H1 (cell line): ENCODE data around the gene FHIT. TPM values are rescaled to one million over a fixed set of nuclear protein-coding genes. Genes with fewer than 3 reads are reported as not detected.

Source experiments
- CTCF ChIA-PET: fragments of 300-600 bp; sonication (Branson Sonifier 250); formaldehyde crosslinking; loops from one replicate; lab custom pipeline; 2021; ENCODE audit not compliant: partially characterized antibody; lab: Charles Lee
- POLR2A ChIA-PET: fragments of 300-600 bp; sonication (Branson Sonifier 250); formaldehyde crosslinking; loops from one replicate; lab custom pipeline; 2021; ENCODE audit warnings: inconsistent platforms; ENCODE audit not compliant: partially characterized antibody; lab: Charles Lee
- DNase-seq, 2 experiments: peaks; one replicate each; pipeline versions ENCODE4 v3.0.0 to v3.0.0-alpha.2; 2010 to 2022; ENCODE audit warnings: low spot score in 2 of 2, low read depth in 1 of 2, mixed read lengths in 1 of 2
- FAIRE-seq: peaks from 2 replicates; lab custom pipeline; 2011; peaks lifted over from hg19 to GRCh38; lab: Jason Lieb, UNC
- H2AFZ ChIP-seq: 2 replicates; pipeline ENCODE4 v1.8.1; 2012; ENCODE audit warnings: low read length, inconsistent platforms
- H2AK5ac ChIP-seq: 2 replicates; pipeline ENCODE4 v1.6.1; 2013; ENCODE audit warnings: low read depth, low read length
- H2BK120ac ChIP-seq: replicated peaks from 2 replicates; pipeline ENCODE3; 2013; ENCODE audit warnings: low read depth, low read length, inconsistent platforms
- H2BK12ac ChIP-seq: 2 replicates; pipeline ENCODE4 v1.6.1; 2013; ENCODE audit warnings: low read depth, low read length
- H2BK15ac ChIP-seq: 2 replicates; pipeline ENCODE4 v1.6.1; 2013; ENCODE audit warnings: low read length
- H2BK20ac ChIP-seq: 2 replicates; pipeline ENCODE4 v1.6.1; 2013; ENCODE audit warnings: low read length
- H2BK5ac ChIP-seq: 2 replicates; pipeline ENCODE4 v1.6.1; 2013; ENCODE audit warnings: low read depth, low read length
- H3K14ac ChIP-seq: 2 replicates; pipeline ENCODE4 v1.6.1; 2013; ENCODE audit warnings: inconsistent platforms; ENCODE audit not compliant: insufficient read length
- H3K18ac ChIP-seq: 2 replicates; pipeline ENCODE4 v1.6.1; 2013; ENCODE audit warnings: low read length; ENCODE audit errors: extremely low read depth
- H3K23ac ChIP-seq: 2 replicates; pipeline ENCODE4 v1.6.1; 2013; ENCODE audit warnings: inconsistent platforms; ENCODE audit not compliant: insufficient read length
- H3K23me2 ChIP-seq: 2 replicates; pipeline ENCODE4 v1.6.1; 2013; ENCODE audit warnings: low read depth, low read length
- H3K27ac ChIP-seq: 2 replicates; pipeline ENCODE4 v1.6.1; 2011; ENCODE audit warnings: low read depth, low read length, inconsistent platforms
- H3K27me3 ChIP-seq, 4 experiments: replicated peaks in 1 of 4; 1 replicate in 1 of 4; 2 replicates in 3 of 4; pipeline versions ENCODE4 v1.6.1 to v1.8.1; 2011 to 2013; ENCODE audit warnings: low read length in 3 of 4, mild to moderate bottlenecking in 3 of 4, inconsistent platforms in 2 of 4, mixed read lengths in 2 of 4, moderate library complexity in 1 of 4; ENCODE audit not compliant: control insufficient read depth in 3 of 4, insufficient read depth in 3 of 4; ENCODE audit errors: extremely low read depth in 1 of 4
- H3K36me3 ChIP-seq, 4 experiments: 2 replicates each; pipeline versions ENCODE4 v1.6.1 to v1.8.1; 2011 to 2013; ENCODE audit warnings: mild to moderate bottlenecking in 4 of 4, low read length in 3 of 4, moderate library complexity in 2 of 4, control low read depth in 1 of 4, inconsistent platforms in 1 of 4; ENCODE audit not compliant: insufficient read depth in 4 of 4, control insufficient read depth in 2 of 4
- H3K4ac ChIP-seq: replicated peaks from 2 replicates; pipeline ENCODE3; 2013; ENCODE audit warnings: low read length, low read depth, mixed read lengths, inconsistent platforms; ENCODE audit not compliant: insufficient read length
- H3K4me1 ChIP-seq, 4 experiments: replicated peaks in 1 of 4; 1 replicate in 1 of 4; 2 replicates in 3 of 4; pipeline versions ENCODE4 v1.6.1 to v1.8.1; 2011 to 2013; ENCODE audit warnings: low read length in 3 of 4, inconsistent platforms in 2 of 4, mixed read lengths in 1 of 4; ENCODE audit not compliant: insufficient read depth in 4 of 4, control insufficient read depth in 3 of 4
- H3K4me2 ChIP-seq, 2 experiments: 2 replicates each; pipeline versions ENCODE4 v1.6.1 to v1.8.1; 2011 to 2013; ENCODE audit warnings: low read depth in 2 of 2, low read length in 2 of 2, control low read depth in 1 of 2, inconsistent platforms in 1 of 2, mild to moderate bottlenecking in 1 of 2; ENCODE audit not compliant: insufficient read depth in 1 of 2
- H3K4me3 ChIP-seq, 4 experiments: fragments of 200-600, 300-600 bp in 1 of 4; sonication (generic), shearing (Covaris generic), sonication (Bioruptor Twin) in 1 of 4; 2 replicates each; pipeline versions ENCODE4 v1.5.1 to v1.8.1; 2011 to 2016; ENCODE audit warnings: low read length in 4 of 4, low read depth in 3 of 4, control low read depth in 2 of 4, inconsistent platforms in 2 of 4, mild to moderate bottlenecking in 2 of 4, mixed read lengths in 1 of 4, moderate library complexity in 1 of 4; ENCODE audit not compliant: insufficient read depth in 2 of 4; ENCODE audit errors: extremely low read depth in 1 of 4
- H3K56ac ChIP-seq: replicated peaks from 2 replicates; pipeline ENCODE3; 2013; ENCODE audit warnings: low read depth, mild to moderate bottlenecking, mixed read lengths, low read length, inconsistent platforms; ENCODE audit not compliant: insufficient read length
- H3K79me1 ChIP-seq: 2 replicates; pipeline ENCODE4 v1.6.1; 2013; ENCODE audit warnings: low read depth, low read length, control low read depth
- H3K79me2 ChIP-seq, 2 experiments: 2 replicates each; pipeline versions ENCODE4 v1.6.1 to v1.8.1; 2012 to 2013; ENCODE audit warnings: low read length in 2 of 2, mild to moderate bottlenecking in 2 of 2, inconsistent platforms in 1 of 2; ENCODE audit not compliant: insufficient read depth in 2 of 2, control insufficient read depth in 1 of 2
- H3K9ac ChIP-seq, 4 experiments: replicated peaks in 1 of 4; 1 replicate in 1 of 4; 2 replicates in 3 of 4; pipeline versions ENCODE4 v1.6.1 to v1.8.1; 2011 to 2013; ENCODE audit warnings: low read depth in 3 of 4, low read length in 3 of 4, control low read depth in 2 of 4, mild to moderate bottlenecking in 2 of 4, moderate library complexity in 2 of 4, inconsistent platforms in 1 of 4; ENCODE audit errors: extremely low read depth in 1 of 4
- H3K9me3 ChIP-seq, 2 experiments: 2 replicates each; pipeline versions ENCODE4 v1.6.1 to v1.8.1; 2012 to 2013; ENCODE audit warnings: mild to moderate bottlenecking in 2 of 2, moderate library complexity in 2 of 2, control low read depth in 1 of 2, inconsistent platforms in 1 of 2, low read depth in 1 of 2, low read length in 1 of 2, mixed read lengths in 1 of 2; ENCODE audit not compliant: insufficient read depth in 2 of 2
- H4K20me1 ChIP-seq, 2 experiments: replicated peaks in 1 of 2; 2 replicates each; pipeline versions ENCODE3 to v1.8.1; 2011 to 2013; ENCODE audit warnings: inconsistent platforms in 2 of 2, low read length in 2 of 2, mild to moderate bottlenecking in 1 of 2; ENCODE audit not compliant: insufficient read depth in 2 of 2, control insufficient read depth in 1 of 2
- H4K5ac ChIP-seq: 2 replicates; pipeline ENCODE4 v1.6.1; 2013; ENCODE audit warnings: low read length, low read depth, mixed read lengths, inconsistent platforms; ENCODE audit not compliant: insufficient read length
- H4K8ac ChIP-seq: 2 replicates; pipeline ENCODE4 v1.8.0; 2013; ENCODE audit warnings: mild to moderate bottlenecking, moderate library complexity, low read length, inconsistent platforms; ENCODE audit not compliant: insufficient read depth; ENCODE audit errors: extremely low read depth
- H4K91ac ChIP-seq: replicated peaks from 2 replicates; pipeline ENCODE3; 2013; ENCODE audit warnings: low read length, mixed read lengths, inconsistent platforms; ENCODE audit not compliant: insufficient read length
- CTCF ChIP-seq, 3 experiments: IDR thresholded peaks; 1 replicate in 2 of 3; 2 replicates in 1 of 3; pipeline versions ENCODE4 v1.5.1 to v1.6.1; 2011; ENCODE audit warnings: low read length in 3 of 3, mild to moderate bottlenecking in 3 of 3, inconsistent platforms in 2 of 3, low read depth in 1 of 3, moderate library complexity in 1 of 3; ENCODE audit not compliant: insufficient read depth in 1 of 3; ENCODE audit errors: control extremely low read depth in 1 of 3
- EP300 ChIP-seq, 2 experiments: IDR thresholded peaks; 1 replicate in 1 of 2; 2 replicates in 1 of 2; pipeline ENCODE4 v1.6.1; 2011 to 2012; ENCODE audit warnings: low read depth in 2 of 2, low read length in 2 of 2, mild to moderate bottlenecking in 2 of 2, borderline replicate concordance in 1 of 2, inconsistent platforms in 1 of 2, moderate library complexity in 1 of 2
- RAD21 ChIP-seq, 2 experiments: IDR thresholded peaks in 1 of 2; conservative IDR thresholded peaks in 1 of 2; 2 replicates each; pipeline ENCODE4 v1.6.1; 2011; ENCODE audit warnings: low read depth in 2 of 2, low read length in 2 of 2, improper control_type of control experiment in 1 of 2, inconsistent platforms in 1 of 2, mild to moderate bottlenecking in 1 of 2, moderate library complexity in 1 of 2
- WGBS, 2 experiments: shearing (Covaris generic) in 1 of 2; methylation state at CpG; one replicate each; pipeline versions ENCODE4 v1.1.6 to v1.1.7; 2013 to 2015; ENCODE audit warnings: low lambda C conversion rate in 2 of 2, mixed read lengths in 2 of 2, inconsistent platforms in 1 of 2, low coverage in 1 of 2, missing lambda C conversion rate in 1 of 2; ENCODE audit not compliant: insufficient replicate concordance in 2 of 2, insufficient coverage in 1 of 2, insufficient read length in 1 of 2; ENCODE audit errors: extremely low coverage in 1 of 2, missing lambda C conversion rate in 1 of 2; 5-methylcytosine and 5-hydroxymethylcytosine counted together
- polyA plus RNA-seq, 7 experiments: library from polyadenylated mRNA; depleted of rRNA in 3 of 7; stranded (reverse) in 5 of 7; unstranded in 2 of 7; fragments of >200 nt in 5 of 7; fragments of 200-250 nt in 2 of 7; gene quantifications; 1 replicate in 5 of 7; 2 replicates in 1 of 7; 4 replicates in 1 of 7; pipeline versions ENCODE4 v1.2.1 to v1.2.3, GENCODE V29; 2011 to 2013; ENCODE audit warnings: missing spikeins in 2 of 7, mixed read lengths in 2 of 7
- total RNA-seq: library from RNA; stranded (reverse); fragmentation: NEBNext Ultra II Directional; extraction: Animal tissue kit (Norgen Biotek cat#: 25700); gene quantifications from 2 replicates; pipeline ENCODE4 v1.2.1, GENCODE V29; 2021

Gene FHIT
- total and polyA plus RNA-seq, 2 of the 8 experiments (the other 6 are each of a cell fraction or from before 2014, with no cell fraction given): 1.2 to 3.2 TPM

DNA sequence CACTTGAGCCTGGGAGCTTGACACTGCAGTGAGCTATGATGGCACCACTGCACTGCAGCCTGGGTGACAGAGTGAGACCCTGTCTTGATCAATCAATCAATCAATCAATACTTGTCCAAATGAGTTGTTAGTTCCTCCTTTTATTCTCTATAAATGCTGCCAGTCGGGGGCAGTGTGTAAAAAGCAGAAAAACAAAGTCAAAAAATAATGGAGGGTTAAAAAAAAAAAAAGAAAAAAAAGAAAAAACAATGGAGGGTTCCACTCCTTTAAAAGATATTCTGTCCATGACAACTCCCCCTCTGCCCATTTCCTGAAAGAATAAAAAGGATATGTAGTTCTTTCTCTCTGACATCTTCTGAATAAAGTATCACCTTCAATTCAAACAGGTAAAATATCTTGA is 1068.6 kb downstream of the FHIT start:
- H3K27me3 ChIP-seq: no peaks in the 10 kb centered on the region
- WGBS, 2 experiments: 64% methylated on average over 1 of the region's 1 CpG; no CpG with 5 or more reads in 1 of the 2 experiments
- no peak overlapping the region for H4K8ac ChIP-seq
- FAIRE-seq: no peak
- no peak overlapping the region for H4K91ac ChIP-seq
- no peak overlapping the region for H3K4me2 ChIP-seq
- peaks cover 0 to 3% (median 2%) of the 10 kb centered on the region in 4 experiments; a peak in 4 of 7 replicates for H3K4me1 ChIP-seq
- H3K36me3 ChIP-seq: no peaks in the 10 kb centered on the region
- CTCF ChIA-PET: interaction anchor here (0.7 to 1.3 kb wide), 3 partner anchors 241 to 610 kb away, joined by 3 to 4 read pairs (median 3); no protein-coding TSS in a partner anchor
- no peak overlapping the region for H3K18ac ChIP-seq
- no peak overlapping the region for H3K23ac ChIP-seq
- H2BK12ac ChIP-seq: no peak overlapping the region
- H3K9ac ChIP-seq: no peak overlapping the region
- no peak overlapping the region for H3K4me3 ChIP-seq
- H2BK15ac ChIP-seq: no peak overlapping the region
- H3K23me2 ChIP-seq: no peaks in the 10 kb centered on the region
- no peak overlapping the region for H3K27ac ChIP-seq
- TF ChIP-seq EP300 (IDR thresholded peaks at IDR 0.05; ENCODE audit: borderline replicate concordance in 1 of 2, low read depth in 2 of 2, low read length in 2 of 2) (no peak), CTCF (IDR thresholded peaks at IDR 0.05; ENCODE audit: control extremely low read depth in 1 of 3, insufficient read depth in 1 of 3, low read depth in 1 of 3, low read length in 3 of 3) (no peak), RAD21 (IDR thresholded peaks at IDR 0.05 in 1 of 2, conservative IDR thresholded peaks at IDR 0.05 in 1 of 2; ENCODE audit: low read depth in 2 of 2, low read length in 2 of 2) (0 out of 4 replicates have a peak, but pooled peaks of 1 of the 2 experiments have one; percentile 9)
- H2BK120ac ChIP-seq: no peak overlapping the region
- H4K5ac ChIP-seq: no peak overlapping the region
- no peaks in the 10 kb centered on the region for H3K79me2 ChIP-seq
- DNase-seq: no peak
- H3K4ac ChIP-seq: no peak overlapping the region
- no peak overlapping the region for H2BK20ac ChIP-seq
- no peak overlapping the region for H2BK5ac ChIP-seq
- no peak overlapping the region for H3K56ac ChIP-seq
- no peak overlapping the region for H2AK5ac ChIP-seq
- no peaks in the 10 kb centered on the region for H4K20me1 ChIP-seq
- H3K14ac ChIP-seq: no peak overlapping the region
- no peaks in the 10 kb centered on the region for H3K79me1 ChIP-seq
- H3K9me3 ChIP-seq: no peaks in the 10 kb centered on the region
- H2AFZ ChIP-seq: no peak overlapping the region
- POLR2A ChIA-PET: no interaction called here
